Measurements from ENCODE around the gene ZNF697.

DNA sequence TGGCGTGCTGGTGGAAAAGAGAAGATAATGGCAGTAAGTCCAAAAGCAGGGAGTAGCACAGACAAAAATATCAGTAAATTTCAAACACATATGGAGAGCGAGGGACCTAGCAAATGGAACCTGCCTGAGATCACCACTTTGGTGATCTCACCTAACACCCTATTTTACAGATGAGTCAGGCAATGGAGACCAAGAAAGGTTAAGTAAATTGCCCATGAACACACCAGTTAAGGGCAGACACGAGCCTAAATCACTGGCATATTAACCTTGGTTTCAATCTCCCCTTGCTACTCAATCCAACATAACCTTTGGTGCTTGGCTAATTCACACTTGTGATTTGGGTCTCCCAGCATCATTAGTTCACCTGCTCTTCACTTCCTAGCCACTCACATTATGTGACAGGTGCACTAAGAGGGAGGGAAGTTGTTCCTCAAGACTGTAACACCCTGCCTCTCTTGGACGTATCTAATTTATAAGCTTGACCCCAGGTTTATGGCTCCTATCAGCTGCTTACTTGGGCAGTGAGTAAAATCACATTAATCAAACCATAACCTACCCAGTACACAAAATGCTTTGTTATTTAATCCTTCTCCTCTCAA, 11.5 kb downstream of the ZNF697 start:
- TF ChIP-seq, protein P1, sequence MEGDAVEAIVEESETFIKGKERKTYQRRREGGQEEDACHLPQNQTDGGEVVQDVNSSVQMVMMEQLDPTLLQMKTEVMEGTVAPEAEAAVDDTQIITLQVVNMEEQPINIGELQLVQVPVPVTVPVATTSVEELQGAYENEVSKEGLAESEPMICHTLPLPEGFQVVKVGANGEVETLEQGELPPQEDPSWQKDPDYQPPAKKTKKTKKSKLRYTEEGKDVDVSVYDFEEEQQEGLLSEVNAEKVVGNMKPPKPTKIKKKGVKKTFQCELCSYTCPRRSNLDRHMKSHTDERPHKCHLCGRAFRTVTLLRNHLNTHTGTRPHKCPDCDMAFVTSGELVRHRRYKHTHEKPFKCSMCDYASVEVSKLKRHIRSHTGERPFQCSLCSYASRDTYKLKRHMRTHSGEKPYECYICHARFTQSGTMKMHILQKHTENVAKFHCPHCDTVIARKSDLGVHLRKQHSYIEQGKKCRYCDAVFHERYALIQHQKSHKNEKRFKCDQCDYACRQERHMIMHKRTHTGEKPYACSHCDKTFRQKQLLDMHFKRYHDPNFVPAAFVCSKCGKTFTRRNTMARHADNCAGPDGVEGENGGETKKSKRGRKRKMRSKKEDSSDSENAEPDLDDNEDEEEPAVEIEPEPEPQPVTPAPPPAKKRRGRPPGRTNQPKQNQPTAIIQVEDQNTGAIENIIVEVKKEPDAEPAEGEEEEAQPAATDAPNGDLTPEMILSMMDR (conservative IDR thresholded peaks at IDR 0.05; ENCODE audit: low read depth, low read length): no peak
- TF ChIP-seq EZH2 (IDR thresholded peaks at IDR 0.05; ENCODE audit: borderline replicate concordance, low read depth, low read length, poor library complexity, severe bottlenecking): no peak

All from A673 (cell line).